Liver (tissue), 9 donors: ENCODE measurements around the gene SMARCC2. TPM values are rescaled to one million over a fixed set of nuclear protein-coding genes. Genes with fewer than 3 reads are reported as not detected.
A peak's percentile ranks its signal among the peaks of the same experiment; 100 is the strongest.

ENCODE experiments used
- DNase-seq: peaks from one replicate; pipeline ENCODE4 v3.0.0-alpha.2; 2017; ENCODE audit warnings: low spot score
- H3K27ac ChIP-seq, 2 donors: one replicate each; pipeline ENCODE4 v1.7.0; 2013; ENCODE audit warnings: inconsistent platforms in 2 of 2, low read length in 2 of 2, control low read depth in 1 of 2, low read depth in 1 of 2, mild to moderate bottlenecking in 1 of 2
- H3K27me3 ChIP-seq, 4 donors: one replicate each; pipeline versions ENCODE4 v1.6.1 to v1.7.0; 2013; ENCODE audit warnings: low read length in 3 of 4, inconsistent platforms in 1 of 4, mild to moderate bottlenecking in 1 of 4, moderate library complexity in 1 of 4; ENCODE audit not compliant: control insufficient read depth in 4 of 4, insufficient read depth in 4 of 4
- H3K36me3 ChIP-seq, 4 donors: one replicate each; pipeline versions ENCODE4 v1.6.1 to v1.7.0; 2013; ENCODE audit warnings: low read length in 3 of 4, mild to moderate bottlenecking in 3 of 4, low read depth in 1 of 4, moderate library complexity in 1 of 4; ENCODE audit not compliant: control insufficient read depth in 4 of 4, insufficient read depth in 3 of 4
- H3K4me1 ChIP-seq, 4 donors: one replicate each; pipeline versions ENCODE4 v1.6.1 to v1.7.0; 2013; ENCODE audit warnings: low read length in 3 of 4, mild to moderate bottlenecking in 3 of 4, moderate library complexity in 1 of 4; ENCODE audit not compliant: control insufficient read depth in 4 of 4, insufficient read depth in 4 of 4
- H3K4me3 ChIP-seq, 3 donors: one replicate each; pipeline versions ENCODE4 v1.6.1 to v1.7.0; 2013; ENCODE audit warnings: low read length in 3 of 3, control low read depth in 1 of 3, low read depth in 1 of 3, mild to moderate bottlenecking in 1 of 3
- H3K9ac ChIP-seq, 2 donors: one replicate each; pipeline ENCODE4 v1.7.0; 2013; ENCODE audit warnings: low read length in 2 of 2, mild to moderate bottlenecking in 2 of 2, moderate library complexity in 2 of 2, control low read depth in 1 of 2, low read depth in 1 of 2
- H3K9me3 ChIP-seq, 4 donors: one replicate each; pipeline versions ENCODE4 v1.6.1 to v1.7.0; 2013; ENCODE audit warnings: low read length in 3 of 4; ENCODE audit not compliant: control insufficient read depth in 4 of 4
- EGR1 ChIP-seq, 2 donors: IDR thresholded peaks; 2 replicates each; pipeline ENCODE4 v1.6.1; 2016 to 2018; ENCODE audit warnings: antibody characterized with exemption in 2 of 2, low read depth in 2 of 2
- FOXA1 ChIP-seq: IDR thresholded peaks from 2 replicates; pipeline ENCODE4 v1.6.1; 2016; ENCODE audit warnings: antibody characterized with exemption
- FOXA2 ChIP-seq: IDR thresholded peaks from 2 replicates; pipeline ENCODE4 v1.6.1; 2016; ENCODE audit warnings: antibody characterized with exemption
- GABPA ChIP-seq, 2 donors: IDR thresholded peaks in 1 of 2; conservative IDR thresholded peaks in 1 of 2; 2 replicates each; pipeline ENCODE4 v1.6.1; 2016; ENCODE audit warnings: antibody characterized with exemption in 2 of 2, mild to moderate bottlenecking in 1 of 2, moderate library complexity in 1 of 2
- HNF4A ChIP-seq, 2 donors: conservative IDR thresholded peaks; 2 replicates each; pipeline ENCODE4 v1.6.1; 2016; ENCODE audit warnings: antibody characterized with exemption in 2 of 2, mild to moderate bottlenecking in 2 of 2
- HNF4G ChIP-seq: IDR thresholded peaks from 2 replicates; pipeline ENCODE4 v1.6.1; 2016; ENCODE audit warnings: antibody characterized with exemption
- NR2F2 ChIP-seq: IDR thresholded peaks from 2 replicates; pipeline ENCODE4 v1.6.1; 2016; ENCODE audit warnings: antibody characterized with exemption
- RAD21 ChIP-seq, 2 donors: IDR thresholded peaks; 2 replicates each; pipeline ENCODE4 v1.6.1; 2016; ENCODE audit warnings: antibody characterized with exemption in 2 of 2, mild to moderate bottlenecking in 2 of 2
- RXRA ChIP-seq, 2 donors: IDR thresholded peaks; 2 replicates each; pipeline ENCODE4 v1.6.1; 2017 to 2018; ENCODE audit warnings: antibody characterized with exemption in 2 of 2, mild to moderate bottlenecking in 1 of 2
- SP1 ChIP-seq: IDR thresholded peaks from 2 replicates; pipeline ENCODE4 v1.6.1; 2018; ENCODE audit warnings: antibody characterized with exemption, mild to moderate bottlenecking
- YY1 ChIP-seq: IDR thresholded peaks from 2 replicates; pipeline ENCODE4 v1.6.1; 2016; ENCODE audit warnings: antibody characterized with exemption, mild to moderate bottlenecking
- polyA plus RNA-seq, 2 donors: library from polyadenylated mRNA; stranded (reverse) in 1 of 2; unstranded in 1 of 2; fragments of 200-250 nt in 1 of 2; fragments of >200 nt in 1 of 2; fragmentation: Nextera tagmentation in 1 of 2; extraction: Ambion mirVana in 1 of 2; gene quantifications; one replicate each; pipeline versions ENCODE4 v1.2.1 to v1.2.3, GENCODE V29; 2013 to 2015
- total RNA-seq, 2 donors: library from RNA; depleted of rRNA; stranded (reverse); fragments of >200 nt; gene quantifications; one replicate each; pipeline ENCODE4 v1.2.3, GENCODE V29; 2014
- TF ChIP-seq, protein P1 (sequence below): IDR thresholded peaks from 2 replicates; pipeline ENCODE4 v1.6.1; 2016; ENCODE audit warnings: antibody characterized with exemption
- TF ChIP-seq, protein P2 (sequence below): fragments of 150-350 bp; IDR thresholded peaks from 2 replicates; pipeline ENCODE4 v1.5.1; 2017; ENCODE audit warnings: improper control_type of control experiment, low read depth, low read length; ENCODE audit not compliant: missing input control
- TF ChIP-seq, protein P3 (sequence below): IDR thresholded peaks from 2 replicates; pipeline ENCODE4 v1.6.1; 2016; ENCODE audit warnings: antibody characterized with exemption
- TF ChIP-seq, protein P4 (sequence below): IDR thresholded peaks from 2 replicates; pipeline ENCODE4 v1.6.1; 2016; ENCODE audit warnings: antibody characterized with exemption, mild to moderate bottlenecking
- donor health status: healthy.
- donor health status: healthy.
- donor health status: healthy.
- donor health status: healthy.
- donor health status: healthy.

The SMARCC2 gene
- total and polyA plus RNA-seq, 4 donors: 12.8 to 24.8 (median 22.5) TPM

DNA sequence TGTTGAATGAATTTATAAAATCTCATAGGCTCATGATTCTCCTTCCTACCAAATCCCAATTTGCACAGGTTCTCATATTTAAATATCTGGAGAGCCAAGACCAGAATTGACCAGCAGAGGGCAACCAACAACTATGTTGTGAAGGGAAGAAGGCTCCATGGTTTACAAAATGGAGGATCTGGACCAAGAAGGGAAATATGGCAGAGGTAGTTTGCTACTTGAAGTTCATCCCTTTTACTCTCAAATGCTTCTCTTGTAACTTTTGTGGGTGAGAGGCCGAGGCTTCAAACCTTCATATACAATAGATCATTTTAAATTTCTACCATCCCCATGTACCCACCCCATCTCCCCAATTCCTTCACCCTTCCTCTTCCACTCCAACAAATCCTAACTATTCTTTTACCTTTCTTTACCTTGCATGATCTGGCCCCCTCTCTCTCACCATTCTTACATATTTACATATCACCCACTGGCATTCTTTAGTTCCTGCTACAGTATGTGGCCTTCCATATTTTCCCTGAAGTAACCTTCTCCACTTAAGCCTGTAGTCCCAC is 3.8 kb upstream of the SMARCC2 start (continued):
- TF ChIP-seq, protein P1, sequence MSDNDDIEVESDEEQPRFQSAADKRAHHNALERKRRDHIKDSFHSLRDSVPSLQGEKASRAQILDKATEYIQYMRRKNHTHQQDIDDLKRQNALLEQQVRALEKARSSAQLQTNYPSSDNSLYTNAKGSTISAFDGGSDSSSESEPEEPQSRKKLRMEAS: no peak
- TF ChIP-seq FOXA1 (no peak), GABPA (IDR thresholded peaks at IDR 0.05 in 1 of 2, conservative IDR thresholded peaks at IDR 0.05 in 1 of 2) (peak in 1 of 2 donors; percentile 10), SP1 (no peak), EGR1 (IDR thresholded peaks at IDR 0.05; ENCODE audit: low read depth in 2 of 2) (no peak), FOXA2 (no peak)

DNA sequence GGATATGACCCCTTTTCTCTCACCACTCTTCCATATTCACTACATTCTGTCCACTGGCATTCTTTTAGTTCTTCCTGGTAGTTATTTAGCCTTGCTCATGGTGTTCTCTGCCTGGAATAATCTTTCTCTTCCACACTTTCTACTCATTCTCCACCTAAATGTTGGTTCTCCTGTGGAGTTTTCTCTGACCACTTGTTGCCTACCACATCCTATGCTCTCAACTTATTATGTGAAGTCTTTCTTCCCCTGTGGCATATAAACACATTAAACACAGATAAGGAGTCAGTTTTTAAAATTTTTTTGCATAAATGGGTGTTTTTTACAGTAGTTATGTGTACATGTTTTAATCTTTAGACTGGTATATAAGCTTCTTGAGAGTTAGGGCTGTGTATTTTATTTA is 3.3 kb upstream of the SMARCC2 start:
- Histone ChIP-seq H3K4me1 (peaks cover 0 to 19% (median 15%) of the 10 kb centered on the region in 4 donors), H3K27ac (no peak overlapping the region), H3K9ac (no peak overlapping the region), H3K9me3 (no peaks in the 10 kb centered on the region), H3K36me3 (no peaks in the 10 kb centered on the region), H3K27me3 (no peaks in the 10 kb centered on the region), H3K4me3 (no peak overlapping the region)
- DNase-seq: no peak
- TF ChIP-seq FOXA2: no peak
- TF ChIP-seq FOXA1: no peak
- TF ChIP-seq GABPA (IDR thresholded peaks at IDR 0.05 in 1 of 2, conservative IDR thresholded peaks at IDR 0.05 in 1 of 2): no peak
- TF ChIP-seq, protein P2, sequence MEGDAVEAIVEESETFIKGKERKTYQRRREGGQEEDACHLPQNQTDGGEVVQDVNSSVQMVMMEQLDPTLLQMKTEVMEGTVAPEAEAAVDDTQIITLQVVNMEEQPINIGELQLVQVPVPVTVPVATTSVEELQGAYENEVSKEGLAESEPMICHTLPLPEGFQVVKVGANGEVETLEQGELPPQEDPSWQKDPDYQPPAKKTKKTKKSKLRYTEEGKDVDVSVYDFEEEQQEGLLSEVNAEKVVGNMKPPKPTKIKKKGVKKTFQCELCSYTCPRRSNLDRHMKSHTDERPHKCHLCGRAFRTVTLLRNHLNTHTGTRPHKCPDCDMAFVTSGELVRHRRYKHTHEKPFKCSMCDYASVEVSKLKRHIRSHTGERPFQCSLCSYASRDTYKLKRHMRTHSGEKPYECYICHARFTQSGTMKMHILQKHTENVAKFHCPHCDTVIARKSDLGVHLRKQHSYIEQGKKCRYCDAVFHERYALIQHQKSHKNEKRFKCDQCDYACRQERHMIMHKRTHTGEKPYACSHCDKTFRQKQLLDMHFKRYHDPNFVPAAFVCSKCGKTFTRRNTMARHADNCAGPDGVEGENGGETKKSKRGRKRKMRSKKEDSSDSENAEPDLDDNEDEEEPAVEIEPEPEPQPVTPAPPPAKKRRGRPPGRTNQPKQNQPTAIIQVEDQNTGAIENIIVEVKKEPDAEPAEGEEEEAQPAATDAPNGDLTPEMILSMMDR: no peak
- TF ChIP-seq, protein P1: no peak
- no peak for TF ChIP-seq HNF4G
- no peak for TF ChIP-seq RXRA (IDR thresholded peaks at IDR 0.05)
- TF ChIP-seq EGR1 (IDR thresholded peaks at IDR 0.05; ENCODE audit: low read depth in 2 of 2): no peak
- no peak for TF ChIP-seq NR2F2
- TF ChIP-seq RAD21 (IDR thresholded peaks at IDR 0.05): no peak
- no peak for TF ChIP-seq YY1
- no peak for TF ChIP-seq HNF4A (conservative IDR thresholded peaks at IDR 0.05)
- no peak for TF ChIP-seq SP1
- TF ChIP-seq, protein P3, sequence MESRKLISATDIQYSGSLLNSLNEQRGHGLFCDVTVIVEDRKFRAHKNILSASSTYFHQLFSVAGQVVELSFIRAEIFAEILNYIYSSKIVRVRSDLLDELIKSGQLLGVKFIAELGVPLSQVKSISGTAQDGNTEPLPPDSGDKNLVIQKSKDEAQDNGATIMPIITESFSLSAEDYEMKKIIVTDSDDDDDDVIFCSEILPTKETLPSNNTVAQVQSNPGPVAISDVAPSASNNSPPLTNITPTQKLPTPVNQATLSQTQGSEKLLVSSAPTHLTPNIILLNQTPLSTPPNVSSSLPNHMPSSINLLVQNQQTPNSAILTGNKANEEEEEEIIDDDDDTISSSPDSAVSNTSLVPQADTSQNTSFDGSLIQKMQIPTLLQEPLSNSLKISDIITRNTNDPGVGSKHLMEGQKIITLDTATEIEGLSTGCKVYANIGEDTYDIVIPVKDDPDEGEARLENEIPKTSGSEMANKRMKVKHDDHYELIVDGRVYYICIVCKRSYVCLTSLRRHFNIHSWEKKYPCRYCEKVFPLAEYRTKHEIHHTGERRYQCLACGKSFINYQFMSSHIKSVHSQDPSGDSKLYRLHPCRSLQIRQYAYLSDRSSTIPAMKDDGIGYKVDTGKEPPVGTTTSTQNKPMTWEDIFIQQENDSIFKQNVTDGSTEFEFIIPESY: no peak
- TF ChIP-seq, protein P4, sequence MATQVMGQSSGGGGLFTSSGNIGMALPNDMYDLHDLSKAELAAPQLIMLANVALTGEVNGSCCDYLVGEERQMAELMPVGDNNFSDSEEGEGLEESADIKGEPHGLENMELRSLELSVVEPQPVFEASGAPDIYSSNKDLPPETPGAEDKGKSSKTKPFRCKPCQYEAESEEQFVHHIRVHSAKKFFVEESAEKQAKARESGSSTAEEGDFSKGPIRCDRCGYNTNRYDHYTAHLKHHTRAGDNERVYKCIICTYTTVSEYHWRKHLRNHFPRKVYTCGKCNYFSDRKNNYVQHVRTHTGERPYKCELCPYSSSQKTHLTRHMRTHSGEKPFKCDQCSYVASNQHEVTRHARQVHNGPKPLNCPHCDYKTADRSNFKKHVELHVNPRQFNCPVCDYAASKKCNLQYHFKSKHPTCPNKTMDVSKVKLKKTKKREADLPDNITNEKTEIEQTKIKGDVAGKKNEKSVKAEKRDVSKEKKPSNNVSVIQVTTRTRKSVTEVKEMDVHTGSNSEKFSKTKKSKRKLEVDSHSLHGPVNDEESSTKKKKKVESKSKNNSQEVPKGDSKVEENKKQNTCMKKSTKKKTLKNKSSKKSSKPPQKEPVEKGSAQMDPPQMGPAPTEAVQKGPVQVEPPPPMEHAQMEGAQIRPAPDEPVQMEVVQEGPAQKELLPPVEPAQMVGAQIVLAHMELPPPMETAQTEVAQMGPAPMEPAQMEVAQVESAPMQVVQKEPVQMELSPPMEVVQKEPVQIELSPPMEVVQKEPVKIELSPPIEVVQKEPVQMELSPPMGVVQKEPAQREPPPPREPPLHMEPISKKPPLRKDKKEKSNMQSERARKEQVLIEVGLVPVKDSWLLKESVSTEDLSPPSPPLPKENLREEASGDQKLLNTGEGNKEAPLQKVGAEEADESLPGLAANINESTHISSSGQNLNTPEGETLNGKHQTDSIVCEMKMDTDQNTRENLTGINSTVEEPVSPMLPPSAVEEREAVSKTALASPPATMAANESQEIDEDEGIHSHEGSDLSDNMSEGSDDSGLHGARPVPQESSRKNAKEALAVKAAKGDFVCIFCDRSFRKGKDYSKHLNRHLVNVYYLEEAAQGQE: no peak
